ENCODE data around the gene PAPOLA.

DNA sequence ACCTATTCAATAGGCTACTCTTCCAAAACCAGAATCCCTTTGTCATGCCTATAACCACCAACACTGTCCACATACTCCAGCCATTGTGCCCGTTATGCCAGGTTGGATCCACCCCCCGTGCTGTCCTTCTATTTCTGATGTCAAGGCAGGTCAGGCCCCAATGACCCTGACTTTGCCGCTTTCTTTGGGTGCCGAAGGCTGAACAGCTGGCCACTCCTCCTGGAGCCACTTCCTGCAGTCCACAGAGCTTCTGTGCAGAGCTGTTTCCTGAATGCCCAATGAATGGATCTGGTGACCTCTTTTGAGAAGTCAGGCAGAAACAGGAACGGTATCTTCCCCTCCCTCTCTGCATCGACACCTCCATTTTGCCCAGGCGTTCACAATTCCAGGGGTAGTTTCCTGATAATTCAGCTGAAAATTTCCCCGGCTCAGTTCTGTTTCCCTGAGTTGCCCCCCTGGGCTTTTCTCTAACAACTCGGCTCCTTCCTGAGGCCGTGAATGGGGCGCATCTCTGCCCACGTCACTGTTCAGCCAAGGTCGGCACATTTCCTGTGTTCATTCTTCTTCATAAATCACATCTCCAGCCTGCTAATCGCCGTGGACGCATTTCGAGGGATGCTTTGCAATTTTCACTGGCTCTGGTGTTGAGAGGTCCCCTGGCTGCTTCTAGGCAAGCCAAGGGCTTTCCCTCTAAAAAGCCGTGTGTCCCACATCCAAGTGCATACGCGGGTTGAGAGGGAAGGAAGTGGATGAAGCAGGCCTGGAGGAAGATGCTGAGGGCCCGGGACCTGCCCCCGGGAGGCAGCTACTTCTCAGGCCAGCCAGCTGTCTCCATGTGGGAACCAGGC lies 86.5 kb downstream of the PAPOLA start:
- TF ChIP-seq, protein P1, sequence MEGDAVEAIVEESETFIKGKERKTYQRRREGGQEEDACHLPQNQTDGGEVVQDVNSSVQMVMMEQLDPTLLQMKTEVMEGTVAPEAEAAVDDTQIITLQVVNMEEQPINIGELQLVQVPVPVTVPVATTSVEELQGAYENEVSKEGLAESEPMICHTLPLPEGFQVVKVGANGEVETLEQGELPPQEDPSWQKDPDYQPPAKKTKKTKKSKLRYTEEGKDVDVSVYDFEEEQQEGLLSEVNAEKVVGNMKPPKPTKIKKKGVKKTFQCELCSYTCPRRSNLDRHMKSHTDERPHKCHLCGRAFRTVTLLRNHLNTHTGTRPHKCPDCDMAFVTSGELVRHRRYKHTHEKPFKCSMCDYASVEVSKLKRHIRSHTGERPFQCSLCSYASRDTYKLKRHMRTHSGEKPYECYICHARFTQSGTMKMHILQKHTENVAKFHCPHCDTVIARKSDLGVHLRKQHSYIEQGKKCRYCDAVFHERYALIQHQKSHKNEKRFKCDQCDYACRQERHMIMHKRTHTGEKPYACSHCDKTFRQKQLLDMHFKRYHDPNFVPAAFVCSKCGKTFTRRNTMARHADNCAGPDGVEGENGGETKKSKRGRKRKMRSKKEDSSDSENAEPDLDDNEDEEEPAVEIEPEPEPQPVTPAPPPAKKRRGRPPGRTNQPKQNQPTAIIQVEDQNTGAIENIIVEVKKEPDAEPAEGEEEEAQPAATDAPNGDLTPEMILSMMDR (IDR thresholded peaks at IDR 0.05) = no peak
- no peak for TF ChIP-seq POLR2A (IDR thresholded peaks at IDR 0.05)
